Tibial nerve (tissue), 4 donors: ENCODE measurements around the gene GAL.

Experiments
- EP300 ChIP-seq, 2 donors: sonication (generic); formaldehyde crosslinking; IDR thresholded peaks; one replicate each; pipeline ENCODE4 v1.6.1; 2017; ENCODE audit warnings: antibody characterized with exemption in 2 of 2, mild to moderate bottlenecking in 1 of 2
- TF ChIP-seq, protein P1 (sequence below), 5 experiments: fragments of 200-600 bp in 3 of 5; fragments of 450-650 bp in 2 of 5; sonication (generic) in 3 of 5; IDR thresholded peaks; one replicate each; pipeline ENCODE4 v1.5.1; 2016 to 2019; ENCODE audit warnings: antibody characterized with exemption in 5 of 5, mild to moderate bottlenecking in 3 of 5, moderate library complexity in 2 of 5

GRCh38 chr11:68670208-68670992 lies 13.9 kb upstream of the GAL start:
- TF ChIP-seq, protein P1, sequence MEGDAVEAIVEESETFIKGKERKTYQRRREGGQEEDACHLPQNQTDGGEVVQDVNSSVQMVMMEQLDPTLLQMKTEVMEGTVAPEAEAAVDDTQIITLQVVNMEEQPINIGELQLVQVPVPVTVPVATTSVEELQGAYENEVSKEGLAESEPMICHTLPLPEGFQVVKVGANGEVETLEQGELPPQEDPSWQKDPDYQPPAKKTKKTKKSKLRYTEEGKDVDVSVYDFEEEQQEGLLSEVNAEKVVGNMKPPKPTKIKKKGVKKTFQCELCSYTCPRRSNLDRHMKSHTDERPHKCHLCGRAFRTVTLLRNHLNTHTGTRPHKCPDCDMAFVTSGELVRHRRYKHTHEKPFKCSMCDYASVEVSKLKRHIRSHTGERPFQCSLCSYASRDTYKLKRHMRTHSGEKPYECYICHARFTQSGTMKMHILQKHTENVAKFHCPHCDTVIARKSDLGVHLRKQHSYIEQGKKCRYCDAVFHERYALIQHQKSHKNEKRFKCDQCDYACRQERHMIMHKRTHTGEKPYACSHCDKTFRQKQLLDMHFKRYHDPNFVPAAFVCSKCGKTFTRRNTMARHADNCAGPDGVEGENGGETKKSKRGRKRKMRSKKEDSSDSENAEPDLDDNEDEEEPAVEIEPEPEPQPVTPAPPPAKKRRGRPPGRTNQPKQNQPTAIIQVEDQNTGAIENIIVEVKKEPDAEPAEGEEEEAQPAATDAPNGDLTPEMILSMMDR (IDR thresholded peaks at IDR 0.05) = no peak
- no peak for TF ChIP-seq EP300 (IDR thresholded peaks at IDR 0.05)
